SK-N-MC (cell line): ENCODE data around the gene NTRK2.

Experiments used
- EZH2 ChIP-seq: fragments of 200-600 bp; sonication (generic); IDR thresholded peaks from one replicate; pipeline ENCODE4 v1.6.1; 2017; ENCODE audit warnings: antibody characterized with exemption
- POLR2AphosphoS5 ChIP-seq: IDR thresholded peaks from 2 replicates; pipeline ENCODE4 v1.6.1; 2012; ENCODE audit warnings: mild to moderate bottlenecking, low read depth, low read length, borderline replicate concordance

DNA sequence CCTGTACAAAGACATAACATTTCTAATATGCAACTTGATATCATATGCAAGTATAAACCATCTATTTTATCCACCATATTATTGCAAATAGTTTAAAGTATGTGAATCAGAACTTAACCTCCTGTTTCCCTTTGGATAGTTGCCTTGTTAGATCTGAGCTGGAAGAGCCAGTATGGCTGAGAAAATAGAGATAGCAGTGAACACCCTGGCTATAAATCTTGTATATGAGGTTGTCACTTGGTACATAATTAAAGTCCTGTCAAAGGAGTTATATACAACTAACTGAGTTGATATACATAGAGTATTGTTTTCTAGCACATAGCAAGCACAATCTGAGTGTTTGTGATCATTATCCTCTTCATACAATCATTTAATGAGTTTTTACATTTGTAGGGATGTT lies 272.3 kb downstream of the NTRK2 start:
- no peak for TF ChIP-seq EZH2
- no peak for TF ChIP-seq POLR2AphosphoS5
